ENCODE data around the gene PPP1R26. TPM values are rescaled to one million over a fixed set of nuclear protein-coding genes. Genes with fewer than 3 reads are reported as not detected.

Gene PPP1R26
- total RNA-seq, 1 donor from 2014 or later: 6.7 TPM

DNA sequence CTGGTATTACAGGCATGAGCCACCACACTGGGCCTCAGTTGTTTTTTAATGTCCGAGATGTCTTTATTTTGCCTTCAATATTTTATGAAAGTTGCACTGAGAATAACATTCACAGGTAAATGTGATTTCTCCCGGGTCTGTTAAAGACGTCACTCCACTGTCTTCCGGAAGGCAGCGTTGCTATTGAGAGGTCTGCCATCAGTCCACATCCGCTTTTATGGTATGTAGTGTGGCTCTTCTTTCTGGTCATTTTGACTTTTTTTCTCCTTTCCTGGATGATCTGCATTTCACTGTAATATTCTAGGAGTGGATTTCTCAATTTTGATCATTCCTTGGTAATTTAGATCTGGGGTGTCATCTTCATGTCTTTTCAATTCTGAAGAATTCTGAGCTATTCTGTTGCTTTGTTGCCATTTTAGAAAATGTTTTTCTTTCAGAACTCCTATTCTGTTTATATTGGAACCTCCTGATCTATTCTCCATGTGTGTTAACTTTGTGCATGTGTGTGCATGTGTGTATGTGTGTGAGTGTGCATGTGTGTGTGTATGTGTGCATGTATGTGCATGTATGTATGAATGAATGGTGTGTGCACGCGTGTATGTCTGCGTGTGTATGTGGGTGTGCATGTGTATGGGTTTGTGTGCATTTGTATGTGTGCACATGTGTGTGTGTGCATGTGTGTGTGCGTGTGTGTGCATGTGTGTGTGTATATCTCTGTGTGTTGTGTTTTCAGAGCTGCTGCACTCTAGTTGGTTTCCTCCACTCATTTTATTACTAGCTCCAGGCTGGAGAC, 39.8 kb downstream of the PPP1R26 start:
- ATAC-seq (ENCODE audit: low read depth) (no peak), DNase-seq (no peak)
- Mint-ChIP-seq H3K4me3 (no peak overlapping the region), H3K27ac (no peak overlapping the region), H3K36me3 (ENCODE audit: low read depth) (no peaks in the 10 kb centered on the region), H3K27me3 (peaks cover 5% of the 10 kb centered on the region), H3K9me3 (no peaks in the 10 kb centered on the region), H3K4me1 (no peaks in the 10 kb centered on the region)
- intact Hi-C loops (cut with micrococcal nuclease): no loop called here
- ChIA-PET POLR2A (no interaction called here), CTCF (no interaction called here)
- TF ChIP-seq, protein P1, sequence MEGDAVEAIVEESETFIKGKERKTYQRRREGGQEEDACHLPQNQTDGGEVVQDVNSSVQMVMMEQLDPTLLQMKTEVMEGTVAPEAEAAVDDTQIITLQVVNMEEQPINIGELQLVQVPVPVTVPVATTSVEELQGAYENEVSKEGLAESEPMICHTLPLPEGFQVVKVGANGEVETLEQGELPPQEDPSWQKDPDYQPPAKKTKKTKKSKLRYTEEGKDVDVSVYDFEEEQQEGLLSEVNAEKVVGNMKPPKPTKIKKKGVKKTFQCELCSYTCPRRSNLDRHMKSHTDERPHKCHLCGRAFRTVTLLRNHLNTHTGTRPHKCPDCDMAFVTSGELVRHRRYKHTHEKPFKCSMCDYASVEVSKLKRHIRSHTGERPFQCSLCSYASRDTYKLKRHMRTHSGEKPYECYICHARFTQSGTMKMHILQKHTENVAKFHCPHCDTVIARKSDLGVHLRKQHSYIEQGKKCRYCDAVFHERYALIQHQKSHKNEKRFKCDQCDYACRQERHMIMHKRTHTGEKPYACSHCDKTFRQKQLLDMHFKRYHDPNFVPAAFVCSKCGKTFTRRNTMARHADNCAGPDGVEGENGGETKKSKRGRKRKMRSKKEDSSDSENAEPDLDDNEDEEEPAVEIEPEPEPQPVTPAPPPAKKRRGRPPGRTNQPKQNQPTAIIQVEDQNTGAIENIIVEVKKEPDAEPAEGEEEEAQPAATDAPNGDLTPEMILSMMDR (IDR thresholded peaks at IDR 0.05): no peak

DNA sequence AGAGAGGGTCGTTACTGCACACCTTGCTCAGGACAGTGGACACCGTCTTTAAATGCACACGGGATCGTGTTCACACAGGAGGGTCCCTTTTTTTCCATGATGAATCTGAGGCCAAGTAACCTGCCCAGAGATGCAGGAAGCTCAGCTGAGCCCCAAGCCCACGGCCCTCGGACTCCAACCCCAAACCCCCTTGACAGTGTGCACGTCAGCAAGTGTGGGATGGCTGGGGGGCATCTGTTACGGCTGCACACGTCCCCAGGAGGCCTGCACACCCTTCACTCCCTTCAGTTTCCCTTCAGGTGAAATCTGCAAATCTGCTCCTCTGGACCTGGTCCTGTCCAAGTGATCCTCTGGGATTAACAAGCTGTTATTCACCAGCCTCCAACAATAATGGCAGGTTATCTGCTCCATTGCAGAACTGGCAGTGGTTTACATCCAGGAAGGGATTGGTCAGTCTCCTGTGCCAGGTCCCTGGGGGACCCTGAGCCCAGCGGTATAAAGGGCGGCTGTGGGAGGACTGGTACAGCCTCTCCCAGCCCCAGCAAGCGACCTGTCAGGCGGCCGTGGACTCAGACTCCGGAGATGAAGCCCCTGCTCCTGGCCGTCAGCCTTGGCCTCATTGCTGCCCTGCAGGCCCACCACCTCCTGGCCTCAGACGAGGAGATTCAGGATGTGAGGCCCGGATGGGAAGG, 41.5 kb downstream of the PPP1R26 start, which contains the start of gene LCN1:
TSS of gene LCN1 (plus strand) at position 525 of the 692 bp plus-strand sequence. CDS start at position 583, 58 bp downstream.
- no peak for ATAC-seq (ENCODE audit: low read depth)
- ChIA-PET POLR2A (no interaction called here), CTCF (no interaction called here)
- TF ChIP-seq, protein P1 (IDR thresholded peaks at IDR 0.05): no peak
- H3K27ac Mint-ChIP-seq: no peak within 1 kb of the TSS
- H3K9me3 Mint-ChIP-seq: no peaks in the 10 kb centered on the region
- intact Hi-C loops (cut with micrococcal nuclease): no loop called here
- no peaks in the 10 kb centered on the region for H3K4me1 Mint-ChIP-seq
- no peak for DNase-seq
- H3K27me3 Mint-ChIP-seq: peaks cover 5% of the 10 kb centered on the region
- no peak within 1 kb of the TSS for H3K4me3 Mint-ChIP-seq
- no peaks in the 10 kb centered on the region for H3K36me3 Mint-ChIP-seq (ENCODE audit: low read depth)

GRCh38 chr9:135521608-135522095, 42.1 kb downstream of the PPP1R26 start:
- no peaks in the 10 kb centered on the region for H3K36me3 Mint-ChIP-seq (ENCODE audit: low read depth)
- DNase-seq: no peak
- ATAC-seq (ENCODE audit: low read depth): no peak
- H3K9me3 Mint-ChIP-seq: no peaks in the 10 kb centered on the region
- ChIA-PET POLR2A (no interaction called here), CTCF (no interaction called here)
- peaks cover 4% of the 10 kb centered on the region for H3K27me3 Mint-ChIP-seq
- no peak overlapping the region for H3K4me3 Mint-ChIP-seq
- no peak overlapping the region for H3K27ac Mint-ChIP-seq
- H3K4me1 Mint-ChIP-seq: no peaks in the 10 kb centered on the region
- TF ChIP-seq, protein P1 (IDR thresholded peaks at IDR 0.05): no peak
- intact Hi-C loops (cut with micrococcal nuclease): no loop called here

DNA sequence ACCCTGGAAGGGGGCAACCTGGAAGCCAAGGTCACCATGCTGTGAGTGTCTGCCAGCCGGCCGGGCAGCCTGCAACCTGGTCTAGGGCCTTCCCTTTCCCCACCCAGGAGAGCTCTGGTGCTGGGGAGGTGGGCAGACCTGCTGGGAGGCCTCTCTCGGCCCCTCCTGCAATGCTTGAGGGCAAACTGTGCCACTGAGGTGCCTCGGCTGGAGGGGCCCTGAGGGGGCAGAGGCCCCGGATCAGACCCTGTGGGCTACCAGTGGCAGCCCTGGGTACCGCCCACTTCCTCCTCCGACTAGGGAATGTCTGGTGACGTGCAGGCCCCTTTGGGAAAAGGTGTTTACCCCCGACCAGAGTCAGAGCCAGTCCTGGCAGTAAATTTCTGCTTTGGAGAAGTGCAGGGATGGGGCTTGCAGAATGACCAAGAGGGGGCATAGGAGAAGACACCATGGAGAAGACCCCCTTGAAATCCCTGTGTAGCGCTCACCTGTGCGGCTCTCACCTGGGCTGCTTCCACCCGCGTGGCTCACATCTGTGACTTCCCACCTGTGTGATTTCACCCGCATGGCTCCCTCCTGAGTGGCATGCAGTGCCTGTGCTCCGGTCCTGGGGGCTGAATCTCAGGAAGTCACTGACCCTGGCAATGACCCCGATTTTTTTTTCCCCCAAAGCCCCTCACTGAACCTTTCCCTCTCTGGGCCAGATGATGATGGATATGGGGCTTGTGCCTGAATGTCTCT, 42.7 kb downstream of the PPP1R26 start:
- Mint-ChIP-seq H3K27me3 (peaks cover 4% of the 10 kb centered on the region), H3K9me3 (no peaks in the 10 kb centered on the region), H3K36me3 (ENCODE audit: low read depth) (no peaks in the 10 kb centered on the region), H3K27ac (no peak overlapping the region), H3K4me1 (no peaks in the 10 kb centered on the region), H3K4me3 (no peak overlapping the region)
- CTCF ChIA-PET: no interaction called here
- DNase-seq: no peak
- POLR2A ChIA-PET: no interaction called here
- intact Hi-C loops (cut with micrococcal nuclease): no loop called here
- no peak for ATAC-seq (ENCODE audit: low read depth)
- TF ChIP-seq, protein P1 (IDR thresholded peaks at IDR 0.05): no peak

GRCh38 chr9:135522931-135523330, 43.3 kb downstream of the PPP1R26 start:
- Mint-ChIP-seq H3K36me3 (ENCODE audit: low read depth) (no peaks in the 10 kb centered on the region), H3K27me3 (no peaks in the 10 kb centered on the region), H3K9me3 (no peaks in the 10 kb centered on the region), H3K27ac (no peak overlapping the region), H3K4me3 (no peak overlapping the region), H3K4me1 (no peaks in the 10 kb centered on the region)
- DNase-seq (no peak), ATAC-seq (ENCODE audit: low read depth) (no peak)
- TF ChIP-seq, protein P1 (IDR thresholded peaks at IDR 0.05): no peak
- intact Hi-C loops (cut with micrococcal nuclease): no loop called here
- POLR2A ChIA-PET: no interaction called here
- CTCF ChIA-PET: no interaction called here
